H9 (cell line): Measurements from ENCODE around the gene ITPR2. TPM values are rescaled to one million over a fixed set of nuclear protein-coding genes. Genes with fewer than 3 reads are reported as not detected.

Experiments
- DNase-seq: peaks from one replicate; pipeline ENCODE4 v3.0.0-alpha.2; 2017
- H2AFZ ChIP-seq: one replicate; pipeline ENCODE4 v1.6.1; 2013; ENCODE audit warnings: mild to moderate bottlenecking, low read length, control low read depth, moderate library complexity
- H2AK5ac ChIP-seq: 2 replicates; pipeline ENCODE4 v1.6.1; 2013; ENCODE audit warnings: low read length, control low read depth, mixed read lengths; ENCODE audit not compliant: insufficient read length
- H2BK120ac ChIP-seq: one replicate; pipeline ENCODE4 v1.6.1; 2013; ENCODE audit warnings: low read depth, mild to moderate bottlenecking, low read length, control low read depth, inconsistent platforms; ENCODE audit not compliant: poor library complexity, severe bottlenecking
- H2BK12ac ChIP-seq: 2 replicates; pipeline ENCODE4 v1.6.1; 2013; ENCODE audit warnings: low read length, control low read depth, mixed read lengths, low read depth; ENCODE audit not compliant: insufficient read length
- H2BK15ac ChIP-seq: 2 replicates; pipeline ENCODE4 v1.6.1; 2013; ENCODE audit warnings: low read depth, low read length, control low read depth
- H2BK20ac ChIP-seq: one replicate; pipeline ENCODE4 v1.6.1; 2013; ENCODE audit warnings: low read depth, mild to moderate bottlenecking, low read length, control low read depth, inconsistent platforms; ENCODE audit not compliant: poor library complexity, severe bottlenecking
- H2BK5ac ChIP-seq: 2 replicates; pipeline ENCODE4 v1.6.1; 2013; ENCODE audit warnings: low read length, control low read depth, mixed read lengths; ENCODE audit not compliant: insufficient read length
- H3K14ac ChIP-seq: 2 replicates; pipeline ENCODE4 v1.6.1; 2013; ENCODE audit warnings: low read length, control low read depth; ENCODE audit not compliant: insufficient read depth
- H3K18ac ChIP-seq: 2 replicates; pipeline ENCODE4 v1.6.1; 2013; ENCODE audit warnings: low read depth, mild to moderate bottlenecking, mixed read lengths, low read length, control low read depth; ENCODE audit not compliant: insufficient read length
- H3K23ac ChIP-seq: 2 replicates; pipeline ENCODE4 v1.6.1; 2013; ENCODE audit warnings: low read length, control low read depth, mixed read lengths, low read depth; ENCODE audit not compliant: insufficient read length
- H3K23me2 ChIP-seq: 2 replicates; pipeline ENCODE4 v1.6.1; 2013; ENCODE audit warnings: low read depth, mild to moderate bottlenecking, mixed read lengths, low read length, control low read depth; ENCODE audit not compliant: insufficient read length, poor library complexity, severe bottlenecking
- H3K27ac ChIP-seq: 2 replicates; pipeline ENCODE4 v1.5.1; 2013; ENCODE audit warnings: low read length, control low read depth, mixed read lengths, low read depth; ENCODE audit not compliant: insufficient read length
- H3K27me3 ChIP-seq: 2 replicates; pipeline ENCODE4 v1.6.1; 2013; ENCODE audit warnings: low read length, control low read depth, inconsistent platforms; ENCODE audit not compliant: insufficient read depth
- H3K4ac ChIP-seq: 2 replicates; pipeline ENCODE4 v1.6.1; 2013; ENCODE audit warnings: low read depth, mild to moderate bottlenecking, control low read depth, inconsistent platforms, low read length, moderate library complexity
- H3K4me1 ChIP-seq: 2 replicates; pipeline ENCODE4 v1.6.1; 2013; ENCODE audit warnings: low read length, control low read depth, inconsistent platforms; ENCODE audit not compliant: insufficient read depth
- H3K4me2 ChIP-seq: 2 replicates; pipeline ENCODE4 v1.6.1; 2013; ENCODE audit warnings: low read length, control low read depth, mixed read lengths; ENCODE audit not compliant: insufficient read length, insufficient read depth
- H3K56ac ChIP-seq: 2 replicates; pipeline ENCODE4 v1.6.1; 2013; ENCODE audit warnings: low read depth, mild to moderate bottlenecking, mixed read lengths, low read length, control low read depth; ENCODE audit not compliant: insufficient read length
- H3K79me1 ChIP-seq: 2 replicates; pipeline ENCODE4 v1.6.1; 2013; ENCODE audit warnings: low read depth, mild to moderate bottlenecking, moderate library complexity, low read length, control low read depth, inconsistent platforms; ENCODE audit not compliant: insufficient read depth, poor library complexity, severe bottlenecking
- H3K79me2 ChIP-seq: 2 replicates; pipeline ENCODE4 v1.6.1; 2013; ENCODE audit warnings: low read length, control low read depth, inconsistent platforms; ENCODE audit not compliant: insufficient read depth
- H3K9ac ChIP-seq: 2 replicates; pipeline ENCODE4 v1.6.1; 2013; ENCODE audit warnings: low read length, control low read depth, mixed read lengths; ENCODE audit not compliant: insufficient read length; ENCODE audit errors: extremely low read depth
- H3K9me3 ChIP-seq: one replicate; pipeline ENCODE4 v1.6.1; 2013; ENCODE audit warnings: low read depth, low read length, inconsistent platforms; ENCODE audit not compliant: control insufficient read depth
- H3T11ph ChIP-seq: one replicate; pipeline ENCODE4 v1.6.1; 2013; ENCODE audit warnings: mild to moderate bottlenecking, low read length, control low read depth, inconsistent platforms
- H4K20me1 ChIP-seq: one replicate; pipeline ENCODE4 v1.6.1; 2013; ENCODE audit not compliant: control insufficient read depth, insufficient read length, insufficient read depth
- H4K5ac ChIP-seq: 2 replicates; pipeline ENCODE4 v1.6.1; 2013; ENCODE audit warnings: low read depth, mild to moderate bottlenecking, mixed read lengths, low read length, control low read depth; ENCODE audit not compliant: insufficient read length
- H4K8ac ChIP-seq: replicated peaks from 2 replicates; pipeline ENCODE4 v1.6.1; 2013; ENCODE audit warnings: low read length, control low read depth, mixed read lengths, low read depth; ENCODE audit not compliant: insufficient read length
- H4K91ac ChIP-seq: 2 replicates; pipeline ENCODE4 v1.6.1; 2013; ENCODE audit warnings: low read depth, mild to moderate bottlenecking, moderate library complexity, mixed read lengths, low read length, control low read depth; ENCODE audit not compliant: insufficient read length
- H3K27ac Mint-ChIP-seq, 3 experiments: 2 replicates in 2 of 3; 3 replicates in 1 of 3; pipeline ENCODE4 v1.8.0; 2020 to 2021; ENCODE audit warnings: mixed read lengths in 3 of 3, mild to moderate bottlenecking in 1 of 3, moderate library complexity in 1 of 3
- H3K27me3 Mint-ChIP-seq: 2 replicates; pipeline ENCODE4 v1.8.0; 2021; ENCODE audit warnings: low read depth, mild to moderate bottlenecking, moderate library complexity, mixed read lengths
- H3K36me3 Mint-ChIP-seq, 3 experiments: 2 replicates in 2 of 3; 3 replicates in 1 of 3; pipeline ENCODE4 v1.8.0; 2020 to 2021; ENCODE audit warnings: low read depth in 3 of 3, mixed read lengths in 3 of 3; ENCODE audit not compliant: insufficient read depth in 1 of 3
- H3K4me1 Mint-ChIP-seq, 2 experiments: 2 replicates each; pipeline ENCODE4 v1.8.0; 2020; ENCODE audit warnings: mixed read lengths in 2 of 2
- H3K4me3 Mint-ChIP-seq, 2 experiments: 2 replicates in 1 of 2; 3 replicates in 1 of 2; pipeline ENCODE4 v1.8.0; 2020 to 2021; ENCODE audit warnings: mild to moderate bottlenecking in 2 of 2, mixed read lengths in 2 of 2, moderate library complexity in 1 of 2
- H3K9me3 Mint-ChIP-seq, 2 experiments: 2 replicates in 1 of 2; 3 replicates in 1 of 2; pipeline ENCODE4 v1.8.0; 2020; ENCODE audit warnings: mild to moderate bottlenecking in 2 of 2, mixed read lengths in 2 of 2, moderate library complexity in 1 of 2
- CTCF ChIP-seq: fragments of 200-600 bp; sonication (generic); conservative IDR thresholded peaks from 3 replicates; pipeline ENCODE4 v1.8.0; 2021; ENCODE audit warnings: antibody characterized with exemption, mild to moderate bottlenecking
- WGBS: extraction: QIAGEN DNeasy Blood & Tissue Kit; methylation state at CpG from one replicate; pipeline ENCODE4 v1.1.7; 2013; ENCODE audit warnings: missing lambda C conversion rate, low lambda C conversion rate, mixed read lengths; ENCODE audit not compliant: insufficient read length; ENCODE audit errors: extremely low coverage; 5-methylcytosine and 5-hydroxymethylcytosine counted together
- total RNA-seq: library from RNA; stranded (reverse); gene quantifications from 2 replicates; pipeline ENCODE4 v1.2.1, GENCODE V29; 2021

The ITPR2 gene
- total RNA-seq, 1 experiment from 2014 or later: 14.8 TPM

- Histone ChIP-seq H3K4me2 (no peak overlapping the region), H3K4me1 (no peaks in the 10 kb centered on the region), H3K9me3 (no peaks in the 10 kb centered on the region), H3K14ac (no peak overlapping the region), H3K79me1 (no peaks in the 10 kb centered on the region), H2BK12ac (no peak overlapping the region), H3K9ac (no peak overlapping the region), H4K8ac (no peak overlapping the region), H2BK5ac (no peak overlapping the region), H3K23ac (no peak overlapping the region), H3T11ph (no peak overlapping the region), H3K4ac (no peak overlapping the region), H4K5ac (no peak overlapping the region), H3K18ac (no peak overlapping the region), H3K27ac (no peak overlapping the region), H2BK120ac (no peak overlapping the region), H3K27me3 (no peaks in the 10 kb centered on the region), H4K91ac (no peak overlapping the region), H3K79me2 (no peaks in the 10 kb centered on the region), H2BK20ac (no peak overlapping the region), H2AK5ac (no peak overlapping the region), H4K20me1 (no peaks in the 10 kb centered on the region), H2AFZ (no peak overlapping the region), H3K23me2 (no peaks in the 10 kb centered on the region), H2BK15ac (no peak overlapping the region), H3K56ac (no peak overlapping the region)
- Mint-ChIP-seq H3K27me3 (no peaks in the 10 kb centered on the region), H3K36me3 (peaks cover 0 to 5% (median 4%) of the 10 kb centered on the region in 3 experiments; a peak in 4 of 7 replicates), H3K27ac (peak overlapping the region in 1 of 3 experiments; percentile 31; a peak in 1 of 7 replicates), H3K9me3 (no peaks in the 10 kb centered on the region), H3K4me3 (no peak overlapping the region), H3K4me1 (no peaks in the 10 kb centered on the region)
- WGBS: no CpG with 5 or more reads among the region's 1 CpG
- TF ChIP-seq CTCF: no peak
- DNase-seq: no peak
Observed at GRCh38 chr12:26595806-26596205, 237.2 kb downstream of the ITPR2 start.
